ENCODE results near the gene NVL. TPM values are rescaled to one million over a fixed set of nuclear protein-coding genes. Genes with fewer than 3 reads are reported as not detected.

The NVL gene
- total RNA-seq, 2 donors from 2014 or later: 42.4 TPM

- no peak overlapping the region for H3K27ac Mint-ChIP-seq
- H3K9me3 Mint-ChIP-seq: no peaks in the 10 kb centered on the region
- H3K36me3 Mint-ChIP-seq (ENCODE audit: low read depth): no peaks in the 10 kb centered on the region
- no peaks in the 10 kb centered on the region for H3K27me3 Mint-ChIP-seq (ENCODE audit: insufficient read depth)
- DNase-seq: no peak
- no peak overlapping the region for H3K4me3 Mint-ChIP-seq
- Histone ChIP-seq H3K27ac (ENCODE audit: low read depth, low read length) (no peak overlapping the region), H3K4me1 (ENCODE audit: control insufficient read depth, insufficient read depth, low read length) (no peaks in the 10 kb centered on the region), H3K27me3 (ENCODE audit: control insufficient read depth, insufficient read depth, low read length, poor library complexity, severe bottlenecking) (no peaks in the 10 kb centered on the region), H3K36me3 (ENCODE audit: control insufficient read depth, insufficient read depth, low read length) (no peaks in the 10 kb centered on the region), H3K4me3 (ENCODE audit: low read length) (no peak overlapping the region), H3K9me3 (ENCODE audit: control insufficient read depth, low read length) (no peaks in the 10 kb centered on the region), H3K9ac (ENCODE audit: extremely low read depth, low read length, poor library complexity, severe bottlenecking) (no peak overlapping the region)
- H3K4me1 Mint-ChIP-seq: peaks cover 16% of the 10 kb centered on the region
- WGBS, 2 experiments (ENCODE audit: insufficient coverage in 1 of 2, insufficient read length in 1 of 2): 87 to 94% methylated on average over 3 to 5 of the region's 5 CpGs
- TF ChIP-seq CTCF (conservative IDR thresholded peaks at IDR 0.05): no peak
Measured at GRCh38 chr1:224201383-224201782, 128.6 kb downstream of the NVL start.

- Mint-ChIP-seq H3K36me3 (ENCODE audit: low read depth) (peaks cover 3% of the 10 kb centered on the region), H3K4me3 (no peak overlapping the region), H3K9me3 (no peaks in the 10 kb centered on the region), H3K27ac (no peak overlapping the region), H3K27me3 (ENCODE audit: insufficient read depth) (no peaks in the 10 kb centered on the region), H3K4me1 (peaks cover 16% of the 10 kb centered on the region)
- no peak for TF ChIP-seq CTCF (conservative IDR thresholded peaks at IDR 0.05)
- H3K27ac ChIP-seq (ENCODE audit: low read depth, low read length): no peak overlapping the region
- H3K36me3 ChIP-seq (ENCODE audit: control insufficient read depth, insufficient read depth, low read length): no peaks in the 10 kb centered on the region
- 81 to 89% methylated on average over 2 of the region's 2 CpGs for WGBS, 2 experiments (ENCODE audit: insufficient coverage in 1 of 2, insufficient read length in 1 of 2)
- H3K4me3 ChIP-seq (ENCODE audit: low read length): no peak overlapping the region
- H3K9me3 ChIP-seq (ENCODE audit: control insufficient read depth, low read length): no peaks in the 10 kb centered on the region
- H3K9ac ChIP-seq (ENCODE audit: extremely low read depth, low read length, poor library complexity, severe bottlenecking): no peak overlapping the region
- H3K4me1 ChIP-seq (ENCODE audit: control insufficient read depth, insufficient read depth, low read length): no peaks in the 10 kb centered on the region
- DNase-seq: no peak
- H3K27me3 ChIP-seq (ENCODE audit: control insufficient read depth, insufficient read depth, low read length, poor library complexity, severe bottlenecking): no peaks in the 10 kb centered on the region
Measured at GRCh38 chr1:224199679-224200078, 130.3 kb downstream of the NVL start.

GRCh38 chr1:224198572-224198971 is 131.4 kb downstream of the NVL start:
- Mint-ChIP-seq H3K9me3 (no peaks in the 10 kb centered on the region), H3K36me3 (ENCODE audit: low read depth) (peaks cover 11% of the 10 kb centered on the region), H3K4me1 (peaks cover 16% of the 10 kb centered on the region), H3K27me3 (ENCODE audit: insufficient read depth) (no peaks in the 10 kb centered on the region), H3K4me3 (no peak overlapping the region), H3K27ac (no peak overlapping the region)
- H3K4me1 ChIP-seq (ENCODE audit: control insufficient read depth, insufficient read depth, low read length): no peaks in the 10 kb centered on the region
- H3K27ac ChIP-seq (ENCODE audit: low read depth, low read length): no peak overlapping the region
- 97 to 100% methylated on average over 1 to 4 of the region's 4 CpGs for WGBS, 2 experiments (ENCODE audit: insufficient coverage in 1 of 2, insufficient read length in 1 of 2)
- H3K9me3 ChIP-seq (ENCODE audit: control insufficient read depth, low read length): peaks cover under 1% of the 10 kb centered on the region
- peaks cover under 1% of the 10 kb centered on the region for H3K36me3 ChIP-seq (ENCODE audit: control insufficient read depth, insufficient read depth, low read length)
- no peak overlapping the region for H3K4me3 ChIP-seq (ENCODE audit: low read length)
- H3K9ac ChIP-seq (ENCODE audit: extremely low read depth, low read length, poor library complexity, severe bottlenecking): no peak overlapping the region
- DNase-seq: no peak
- no peaks in the 10 kb centered on the region for H3K27me3 ChIP-seq (ENCODE audit: control insufficient read depth, insufficient read depth, low read length, poor library complexity, severe bottlenecking)
- no peak for TF ChIP-seq CTCF (conservative IDR thresholded peaks at IDR 0.05)

Data from endodermal cell (in vitro differentiated cells).